Measurements from ENCODE around the gene TPGS2.

Gene TPGS2

DNA sequence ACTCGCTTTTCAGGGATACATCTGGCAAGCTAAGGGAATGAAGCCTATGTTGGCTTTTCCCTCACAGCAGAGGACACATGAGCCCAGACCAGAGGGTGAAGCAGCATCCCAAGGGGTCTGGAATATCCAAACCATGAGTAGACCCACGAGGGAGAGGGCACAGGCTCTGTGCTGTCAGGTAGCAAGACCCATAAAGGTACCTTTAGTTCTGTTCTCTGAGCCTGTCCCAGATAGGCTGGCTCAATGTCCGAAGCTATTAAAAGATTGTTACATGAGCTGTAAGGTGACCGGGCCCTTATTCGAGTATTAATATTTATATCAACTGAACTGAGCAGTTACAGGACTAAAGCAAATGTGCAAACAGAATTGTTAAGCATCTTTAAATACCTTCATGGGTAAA lies 52.2 kb downstream of the TPGS2 start:
- no peak overlapping the region for H3K4me3 ChIP-seq (ENCODE audit: low read depth, low read length)

DNA sequence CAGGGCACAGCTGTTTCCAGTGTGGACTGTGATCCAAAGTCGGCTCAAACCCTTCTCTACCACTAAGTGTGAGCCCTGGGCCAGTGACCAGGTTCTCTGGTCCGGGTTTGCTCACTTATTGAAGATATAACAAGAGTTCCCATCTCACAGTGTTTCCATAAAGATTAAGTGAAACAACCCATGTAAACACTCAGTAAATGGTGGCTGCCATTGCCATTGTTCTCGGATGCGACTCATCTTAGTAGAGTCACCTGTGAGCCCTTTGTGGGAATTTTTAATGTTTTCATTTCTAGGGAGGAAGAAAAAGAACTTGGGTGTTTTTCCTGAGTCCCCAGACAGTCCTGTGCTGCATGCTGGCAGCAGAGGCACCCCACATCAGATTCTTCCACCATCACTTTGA lies 53.4 kb downstream of the TPGS2 start:
- TF ChIP-seq, protein P1, sequence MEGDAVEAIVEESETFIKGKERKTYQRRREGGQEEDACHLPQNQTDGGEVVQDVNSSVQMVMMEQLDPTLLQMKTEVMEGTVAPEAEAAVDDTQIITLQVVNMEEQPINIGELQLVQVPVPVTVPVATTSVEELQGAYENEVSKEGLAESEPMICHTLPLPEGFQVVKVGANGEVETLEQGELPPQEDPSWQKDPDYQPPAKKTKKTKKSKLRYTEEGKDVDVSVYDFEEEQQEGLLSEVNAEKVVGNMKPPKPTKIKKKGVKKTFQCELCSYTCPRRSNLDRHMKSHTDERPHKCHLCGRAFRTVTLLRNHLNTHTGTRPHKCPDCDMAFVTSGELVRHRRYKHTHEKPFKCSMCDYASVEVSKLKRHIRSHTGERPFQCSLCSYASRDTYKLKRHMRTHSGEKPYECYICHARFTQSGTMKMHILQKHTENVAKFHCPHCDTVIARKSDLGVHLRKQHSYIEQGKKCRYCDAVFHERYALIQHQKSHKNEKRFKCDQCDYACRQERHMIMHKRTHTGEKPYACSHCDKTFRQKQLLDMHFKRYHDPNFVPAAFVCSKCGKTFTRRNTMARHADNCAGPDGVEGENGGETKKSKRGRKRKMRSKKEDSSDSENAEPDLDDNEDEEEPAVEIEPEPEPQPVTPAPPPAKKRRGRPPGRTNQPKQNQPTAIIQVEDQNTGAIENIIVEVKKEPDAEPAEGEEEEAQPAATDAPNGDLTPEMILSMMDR (IDR thresholded peaks at IDR 0.05; ENCODE audit: low read depth, low read length) = no peak
- H3K4me3 ChIP-seq (ENCODE audit: low read depth, low read length) = no peak overlapping the region

More for the DNA sequence above, 52.2 kb downstream of the TPGS2 start:
- TF ChIP-seq, protein P1 (IDR thresholded peaks at IDR 0.05; ENCODE audit: low read depth, low read length) = no peak

DNA sequence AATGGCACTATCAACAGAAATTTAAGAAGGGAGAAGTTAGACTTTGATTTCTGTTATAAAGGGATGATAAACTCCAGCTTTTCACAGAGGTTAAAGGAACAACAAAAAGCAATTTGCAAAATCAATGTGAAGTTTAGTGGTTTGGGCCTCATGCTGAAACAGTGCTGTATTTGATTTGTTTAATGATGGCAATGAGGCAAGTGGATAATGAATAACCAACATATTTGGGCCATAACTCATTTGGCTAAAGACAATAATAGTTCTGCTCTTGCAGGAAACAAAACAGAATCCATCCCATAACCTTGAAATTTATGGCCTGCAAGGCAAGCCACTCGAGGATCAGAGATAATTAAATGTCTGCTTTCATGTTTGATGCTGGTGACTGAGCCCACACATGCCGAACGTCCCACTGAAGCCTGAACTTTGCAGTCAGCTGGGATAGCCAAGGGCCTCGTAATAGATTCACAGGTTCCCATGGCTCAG lies 56.5 kb downstream of the TPGS2 start:
- TF ChIP-seq, protein P1 (IDR thresholded peaks at IDR 0.05; ENCODE audit: low read depth, low read length) = no peak
- H3K4me3 ChIP-seq (ENCODE audit: low read depth, low read length) = no peak overlapping the region

DNA sequence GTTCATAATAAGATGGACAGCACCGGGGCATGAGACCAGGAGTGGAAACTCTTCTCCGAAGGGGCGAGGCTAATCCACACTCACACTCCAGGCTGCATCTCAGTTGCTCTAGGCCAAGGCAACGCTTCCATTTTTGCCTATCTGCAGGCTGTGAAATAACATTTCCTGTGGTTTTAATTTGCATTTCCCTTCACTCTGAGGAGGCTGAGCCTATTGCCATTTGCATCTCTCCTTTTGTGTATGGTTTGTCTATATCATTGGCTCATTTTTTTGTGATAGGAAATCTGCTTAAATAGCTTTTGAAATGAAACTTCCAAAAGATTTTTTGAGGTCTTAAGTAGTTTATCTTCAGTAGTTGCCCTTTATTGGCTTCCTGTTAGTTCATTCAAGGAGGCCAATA lies 57.6 kb downstream of the TPGS2 start:
- TF ChIP-seq, protein P1 (IDR thresholded peaks at IDR 0.05; ENCODE audit: low read depth, low read length) = no peak
- H3K4me3 ChIP-seq (ENCODE audit: low read depth, low read length) = no peak overlapping the region

DNA sequence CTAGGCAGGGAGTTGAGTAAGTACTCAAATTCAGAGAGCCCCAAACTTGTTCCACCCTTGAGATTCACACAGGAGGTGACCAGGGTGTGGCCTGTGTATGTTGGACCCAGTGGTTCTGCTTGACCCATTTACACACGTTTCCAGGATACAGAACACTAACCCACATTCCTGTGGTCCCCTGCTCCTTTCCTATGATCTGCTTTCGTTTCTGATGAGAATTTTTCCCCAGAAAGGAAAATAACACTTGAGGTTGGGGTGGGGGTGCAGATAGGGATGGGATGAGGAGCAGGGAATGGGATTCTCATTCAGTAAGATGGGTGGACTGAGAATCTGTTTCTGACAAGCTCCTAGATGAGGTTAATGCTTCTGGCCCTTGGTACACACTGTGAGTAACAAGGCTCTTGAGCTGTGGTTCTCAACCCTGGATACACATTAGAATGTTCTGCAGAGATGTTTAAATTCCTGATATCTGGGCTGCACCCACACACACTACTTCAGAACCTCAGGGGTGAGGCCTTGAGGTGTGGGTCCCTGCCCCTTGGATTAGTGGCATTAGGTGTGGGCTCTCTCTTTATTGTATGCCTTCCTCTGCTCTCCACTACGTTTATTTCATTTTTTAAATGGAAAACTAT lies 58.4 kb downstream of the TPGS2 start:
- no peak overlapping the region for H3K4me3 ChIP-seq (ENCODE audit: low read depth, low read length)
- TF ChIP-seq, protein P1 (IDR thresholded peaks at IDR 0.05; ENCODE audit: low read depth, low read length) = no peak

DNA sequence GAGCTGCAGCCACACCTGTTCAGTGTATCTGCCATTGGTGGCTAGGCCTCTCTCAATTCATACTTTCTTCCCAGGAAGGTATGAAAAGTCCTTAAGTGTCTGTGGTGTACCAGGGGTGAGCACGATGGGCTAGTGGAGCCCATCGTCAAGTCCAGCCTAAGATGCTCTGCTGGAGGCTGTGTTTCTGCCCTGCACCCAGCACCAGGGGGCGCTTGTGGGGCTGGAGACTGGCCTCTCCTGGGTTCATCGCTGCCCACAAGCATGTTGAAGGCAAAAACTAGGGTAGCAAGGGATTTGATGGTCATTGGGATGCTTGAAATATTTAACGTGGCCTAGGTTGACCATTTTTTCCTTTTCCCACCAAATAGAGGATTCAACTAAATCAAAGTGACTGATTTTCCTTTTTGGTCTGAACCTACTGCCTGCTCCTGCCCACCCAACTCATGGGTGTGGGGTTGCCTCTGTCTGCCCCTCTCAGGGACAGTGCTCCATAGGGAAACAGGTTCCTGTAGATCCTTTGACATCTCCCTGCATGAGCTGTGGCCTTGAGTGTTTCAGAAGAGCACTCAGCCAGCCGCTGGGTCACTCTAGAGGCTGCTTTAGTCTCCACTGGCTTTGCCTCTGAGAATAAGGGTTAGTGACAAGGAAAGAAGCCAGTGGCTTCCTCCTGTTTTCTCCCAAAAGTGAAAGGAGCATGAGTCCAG lies 59.0 kb downstream of the TPGS2 start:
- TF ChIP-seq, protein P1 (IDR thresholded peaks at IDR 0.05; ENCODE audit: low read depth, low read length) = peak; percentile 29; the same call in 1 of the 2 replicates
- H3K4me3 ChIP-seq (ENCODE audit: low read depth, low read length) = no peak overlapping the region

DNA sequence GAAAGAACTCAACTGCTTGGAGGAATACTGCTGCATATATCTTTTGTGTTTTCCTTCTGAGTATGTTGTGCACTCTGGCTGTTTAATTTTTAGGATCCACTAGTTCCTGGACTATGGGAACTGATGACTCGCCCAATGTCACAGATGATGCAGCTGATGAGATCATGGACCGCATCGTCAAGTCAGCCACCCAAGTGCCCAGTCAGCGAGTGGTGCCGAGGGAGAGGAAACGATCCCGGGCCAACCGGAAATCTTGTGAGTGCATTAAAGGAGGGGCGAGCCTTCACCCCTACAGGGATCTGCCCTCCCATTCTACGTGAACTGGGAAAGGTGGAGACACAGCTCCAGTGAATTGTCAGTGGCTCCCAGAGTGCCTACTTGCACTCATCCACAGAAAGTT lies 59.6 kb downstream of the TPGS2 start:
- TF ChIP-seq, protein P1 (IDR thresholded peaks at IDR 0.05; ENCODE audit: low read depth, low read length) = no peak
- H3K4me3 ChIP-seq (ENCODE audit: low read depth, low read length) = no peak overlapping the region

All from WI38 (cell line).